ENCODE results near the gene PNMA6F.

The PNMA6F gene

DNA sequence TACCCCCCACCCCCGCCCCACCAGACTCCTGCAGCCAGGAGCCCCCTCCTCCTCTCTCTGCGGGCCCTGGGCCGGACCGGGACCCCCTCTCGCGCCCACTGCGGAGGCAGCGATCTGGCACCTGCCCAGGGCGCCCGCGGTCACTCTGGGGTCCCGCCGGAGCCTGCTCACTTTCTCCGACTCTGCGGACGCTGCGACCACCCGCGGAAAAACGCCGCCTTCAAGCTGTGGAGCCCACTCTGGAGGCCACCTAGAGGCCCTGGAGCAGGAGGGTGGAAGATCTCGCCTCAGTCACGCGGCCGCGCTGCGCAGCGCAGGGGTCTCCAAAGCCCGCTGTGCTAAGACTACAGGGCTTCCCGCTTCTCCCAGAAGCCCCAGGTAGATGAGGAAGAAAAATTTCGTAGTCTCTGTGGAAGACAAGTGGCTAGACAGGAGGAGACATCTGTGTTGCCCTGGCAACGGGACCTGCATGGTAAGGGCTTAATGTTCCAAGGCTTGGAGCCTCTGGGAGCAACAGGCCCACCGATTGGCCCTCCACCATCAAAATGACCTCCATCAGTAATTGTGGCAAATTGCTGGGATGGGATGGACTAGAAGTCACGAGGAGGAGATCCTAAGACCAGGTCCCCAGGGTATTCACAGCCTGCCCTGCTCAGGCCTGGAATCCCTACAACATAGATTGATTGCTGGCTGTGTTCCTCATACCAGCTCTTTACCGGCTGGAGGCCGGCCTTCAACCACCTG lies at the start of gene PNMA6F:
TSS of gene PNMA6F (minus strand) at position 387 of the 744 bp plus-strand sequence. CDS start 1,093 bp downstream, outside the sequence.
- ATAC-seq, result no peak

DNA sequence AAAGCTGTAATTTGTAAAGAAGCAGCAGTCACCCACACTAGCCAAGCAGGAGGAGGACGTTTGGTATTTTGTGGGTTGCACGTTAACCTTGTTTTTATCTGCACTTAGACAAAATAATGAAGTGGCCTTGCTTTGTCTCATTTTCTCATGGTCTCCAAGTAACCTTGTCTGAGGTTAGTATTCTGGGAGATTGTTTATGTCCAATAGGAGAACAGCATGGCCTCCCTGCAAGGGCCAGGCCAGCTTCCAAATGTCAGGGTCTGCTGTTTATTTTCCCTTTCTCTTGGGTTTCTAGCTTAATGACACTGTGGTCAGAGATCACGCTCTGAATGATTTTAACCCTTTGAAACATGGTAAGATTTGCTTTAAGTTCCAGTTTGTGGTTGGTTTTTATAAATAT lies 49.7 kb upstream of the PNMA6F start:
- ATAC-seq, result no peak

DNA sequence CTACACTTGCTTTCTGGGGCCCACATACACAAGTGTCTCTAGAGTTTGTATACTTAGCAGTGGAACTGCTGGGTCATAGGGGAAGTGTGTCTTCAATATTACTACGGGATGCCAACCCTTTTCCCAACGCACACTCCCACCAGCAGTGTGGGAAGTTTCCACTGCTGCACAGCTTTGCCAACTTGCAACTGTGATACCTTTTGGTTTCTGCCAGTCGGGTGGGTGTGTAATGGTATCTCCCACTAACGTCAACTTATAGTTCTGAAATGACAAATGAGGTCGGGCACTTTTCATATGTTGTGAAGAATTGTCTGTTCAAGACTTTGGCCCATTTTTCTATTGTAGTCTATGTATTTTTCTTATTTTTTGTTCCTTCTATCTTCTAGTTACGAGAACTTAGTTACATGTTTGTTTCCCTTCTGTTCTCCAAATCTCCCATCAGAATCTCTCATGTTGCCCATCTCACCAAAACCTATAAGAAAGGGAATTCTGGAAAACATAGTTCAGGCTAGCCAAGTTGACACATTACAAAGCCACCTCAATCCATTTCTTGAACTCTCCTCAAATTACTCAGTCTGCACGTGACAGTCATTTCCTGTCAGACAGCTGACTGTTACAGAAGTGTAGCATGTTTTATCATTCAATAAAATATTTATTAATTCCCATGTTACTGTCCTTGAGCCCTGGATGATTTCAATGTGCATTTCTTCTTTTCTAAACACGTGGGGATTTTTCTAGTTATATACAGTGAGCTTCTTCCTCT lies 48.9 kb upstream of the PNMA6F start:
- no peak for ATAC-seq

DNA sequence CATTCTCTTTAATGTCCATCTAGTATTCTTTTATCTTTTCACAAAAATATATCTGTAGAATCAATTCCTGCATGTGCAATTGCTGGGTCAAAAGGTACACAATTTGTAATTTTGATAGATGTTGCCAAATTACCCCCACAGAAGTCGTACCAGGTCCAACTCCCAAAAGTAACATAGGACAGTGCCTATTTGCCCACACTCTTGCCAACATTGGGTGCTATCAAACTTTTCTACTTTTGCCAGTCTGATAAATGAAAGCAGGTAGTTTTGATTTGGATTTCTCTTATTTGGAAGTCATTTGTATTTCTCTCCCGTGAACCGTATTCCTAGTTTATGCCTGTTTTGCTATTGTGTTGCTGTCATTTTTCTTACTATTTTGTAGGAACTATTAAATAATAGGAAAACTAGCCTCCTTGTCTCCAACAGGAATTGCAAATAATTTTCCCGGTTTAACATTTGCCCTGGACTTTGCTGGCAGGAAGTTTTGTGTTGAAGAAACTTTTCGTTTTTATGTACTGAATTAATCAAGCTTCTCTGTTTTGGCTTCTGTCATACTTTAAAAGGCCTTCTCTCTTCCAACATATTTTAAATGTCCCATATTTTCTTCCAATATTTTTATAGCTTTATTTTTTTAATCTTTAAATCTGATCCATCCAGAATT lies 45.4 kb upstream of the PNMA6F start:
- no peak for ATAC-seq

DNA sequence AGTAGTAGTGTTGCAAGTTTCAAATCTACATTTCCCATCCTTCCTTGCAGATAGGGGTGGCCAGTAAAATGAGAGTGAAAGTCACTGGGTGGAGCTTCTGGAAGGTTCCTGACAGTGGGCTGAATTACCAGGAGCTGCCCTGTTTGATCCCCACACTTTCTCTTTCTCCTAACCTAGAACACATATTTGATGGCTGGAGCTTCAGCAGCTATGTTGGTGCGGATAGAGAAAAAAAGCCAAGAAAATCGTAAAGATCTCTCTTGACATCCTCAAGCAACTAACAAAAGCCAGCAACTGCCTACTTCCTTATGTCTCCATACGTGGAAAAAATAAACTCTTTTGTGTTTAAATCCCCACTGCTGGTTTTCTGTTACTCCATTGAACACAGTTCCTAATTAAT lies 44.6 kb upstream of the PNMA6F start:
- no peak for ATAC-seq

DNA sequence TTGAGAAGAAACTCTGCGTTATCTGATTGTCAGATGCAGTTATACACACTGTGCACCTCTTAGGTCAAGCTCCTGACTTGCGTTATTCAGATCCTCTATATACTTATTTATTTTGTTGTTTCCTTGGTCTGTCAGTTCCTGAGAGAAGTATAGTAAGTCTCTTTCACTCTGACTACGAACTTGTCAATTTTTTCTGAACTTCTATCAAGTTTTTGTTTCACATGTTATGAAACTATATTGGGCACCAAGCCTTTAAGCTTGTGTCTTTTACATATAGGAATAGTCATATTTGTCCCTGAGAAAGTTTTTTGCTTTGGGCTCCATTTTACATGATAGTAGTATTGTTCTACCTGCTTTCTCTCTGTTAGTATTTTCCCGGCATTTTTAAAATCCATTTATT lies 44.1 kb upstream of the PNMA6F start:
- no peak for ATAC-seq

DNA sequence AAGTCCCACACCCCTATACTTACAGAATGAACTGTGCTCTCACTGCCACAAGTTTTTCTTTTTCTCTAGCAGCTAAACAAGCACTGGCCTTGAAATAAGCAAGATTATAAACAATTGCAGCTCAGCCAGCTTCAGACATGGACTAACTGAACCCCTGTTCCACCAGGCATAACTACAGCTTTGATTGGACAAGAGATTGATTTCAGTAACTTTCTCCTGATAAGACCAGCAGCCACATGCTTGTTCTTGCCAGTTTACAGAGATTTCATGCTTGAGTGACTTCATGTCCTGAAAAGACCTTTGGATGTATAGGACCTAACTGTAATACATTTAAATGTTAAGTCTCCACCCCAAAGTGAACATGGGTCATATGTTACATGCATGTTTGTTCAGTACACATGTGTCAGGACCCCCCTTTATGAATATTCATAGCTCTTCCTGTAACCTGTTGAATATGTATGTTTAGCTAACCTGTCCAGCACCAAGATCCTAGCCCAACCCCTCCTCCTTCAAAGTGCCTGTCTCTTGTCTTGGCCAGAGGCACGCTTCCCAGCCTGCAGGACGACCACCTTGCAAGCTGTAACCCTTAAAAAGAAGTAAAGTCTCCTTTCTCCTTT lies 40.3 kb upstream of the PNMA6F start:
- no peak for ATAC-seq

DNA sequence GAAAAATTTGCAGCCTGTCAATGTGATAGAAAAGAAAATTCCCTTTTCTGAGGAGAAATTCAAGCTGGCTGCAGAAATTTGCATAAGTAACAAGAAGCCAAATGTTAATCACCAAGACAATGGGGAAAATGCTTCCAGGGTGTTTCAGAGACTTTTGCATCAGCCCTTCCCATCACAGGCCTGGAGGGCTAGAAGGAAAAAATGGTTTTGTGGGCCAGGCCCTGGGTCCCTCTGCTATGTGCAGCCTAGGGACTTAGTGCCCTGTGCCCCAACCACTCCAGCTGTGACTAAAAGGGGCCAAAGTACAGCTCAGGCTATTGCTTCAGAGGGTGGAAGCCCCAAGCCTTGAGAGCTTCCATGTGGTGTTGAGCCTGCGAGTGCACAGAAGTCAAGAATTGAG lies 36.3 kb upstream of the PNMA6F start:
- no peak for ATAC-seq

DNA sequence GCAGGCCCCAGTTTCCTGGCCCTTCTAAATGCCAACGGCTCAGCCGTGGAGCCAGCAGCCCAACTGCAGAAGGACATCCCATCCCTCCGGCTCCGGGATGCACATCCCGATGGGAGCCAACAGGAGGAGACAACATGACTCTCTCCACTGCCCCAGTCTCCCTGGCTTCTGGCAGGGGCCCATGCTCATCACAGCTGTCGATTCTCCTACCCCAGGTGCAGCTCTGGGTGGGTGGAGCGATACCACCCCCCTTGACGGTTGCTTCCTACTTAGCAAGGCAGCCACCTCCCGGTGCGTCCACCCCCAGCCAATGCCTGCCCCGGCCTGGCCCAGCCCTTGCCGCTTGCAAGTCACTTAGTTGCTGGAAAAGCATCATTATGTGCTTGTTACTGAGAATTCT lies 31.8 kb upstream of the PNMA6F start:
- ATAC-seq, result no peak

DNA sequence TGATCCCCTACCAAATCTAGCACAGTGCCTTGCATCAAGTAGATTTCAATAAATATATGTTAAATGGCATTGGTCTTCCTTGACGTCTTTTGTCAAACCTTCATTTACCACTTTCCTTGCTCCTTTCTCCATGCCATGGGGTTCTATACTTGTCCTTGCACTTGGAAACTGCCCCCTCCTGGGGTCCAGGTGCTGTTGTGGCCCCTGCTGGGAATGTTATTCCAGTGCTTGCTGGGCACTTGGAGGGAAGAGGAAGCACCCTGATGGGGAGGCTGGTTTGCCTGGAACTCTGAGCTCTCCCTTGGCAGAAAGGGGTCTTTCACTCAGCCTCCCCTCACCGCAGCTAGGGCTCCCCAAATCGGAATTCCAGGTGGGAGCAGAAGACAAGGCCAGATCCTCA lies 31.3 kb upstream of the PNMA6F start:
- no peak for ATAC-seq

DNA sequence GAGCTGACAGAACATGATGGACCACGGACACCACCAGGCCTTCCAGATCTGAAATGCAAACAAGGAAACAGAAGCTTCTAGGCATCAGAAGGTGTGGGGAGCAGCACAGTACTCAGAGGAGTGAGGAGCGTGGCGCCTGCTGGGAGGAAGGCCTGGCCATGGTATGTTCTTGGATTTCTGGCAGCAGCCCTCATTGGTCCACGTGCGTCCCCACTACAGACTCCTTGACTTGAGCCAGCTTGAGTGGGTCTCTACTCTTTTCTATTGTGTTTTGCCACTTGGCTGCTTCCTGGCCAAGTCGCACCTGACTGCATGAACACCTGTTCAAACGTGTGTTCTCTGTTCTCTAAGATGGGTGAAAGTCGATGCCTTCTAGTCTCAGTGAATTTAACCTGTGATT lies 30.4 kb upstream of the PNMA6F start:
- ATAC-seq, result no peak

DNA sequence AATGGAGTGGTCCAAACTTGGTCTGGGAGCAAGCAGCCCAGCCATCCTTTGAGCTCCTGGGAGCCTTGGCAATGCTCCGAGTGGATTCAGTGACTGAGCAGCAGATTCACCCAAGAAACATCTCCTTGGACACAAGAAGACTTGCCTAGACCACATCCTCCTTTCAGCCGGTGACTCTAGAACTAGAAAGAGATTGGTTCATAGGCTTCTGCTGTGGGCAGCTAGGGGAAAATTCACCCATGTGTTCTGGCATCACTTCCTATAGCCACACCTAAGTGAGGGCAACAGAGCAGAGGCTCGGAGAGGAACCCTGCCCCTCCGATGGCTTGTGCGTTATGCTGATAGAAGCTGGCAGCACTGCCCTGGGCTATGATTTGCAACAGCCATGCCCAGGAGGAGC lies 28.4 kb upstream of the PNMA6F start:
- ATAC-seq, result no peak

DNA sequence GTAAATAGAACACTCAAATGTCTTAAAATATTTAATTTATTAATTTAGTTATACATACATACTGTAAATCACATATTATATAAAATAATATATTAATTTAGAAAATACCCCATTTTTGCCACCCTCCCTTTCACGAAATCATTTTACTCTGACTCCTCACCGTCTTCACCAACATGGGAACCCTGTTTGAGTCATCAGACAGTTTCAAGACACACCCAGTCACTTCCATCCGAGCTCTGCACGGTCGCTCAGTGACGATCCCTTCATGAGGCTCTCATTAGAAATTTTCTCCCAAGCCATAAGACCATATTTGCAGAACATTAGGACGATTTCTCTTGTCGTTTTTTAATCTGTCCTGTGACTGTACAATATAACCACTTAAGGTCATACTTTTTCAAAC lies 26.9 kb upstream of the PNMA6F start:
- ATAC-seq, result no peak

DNA sequence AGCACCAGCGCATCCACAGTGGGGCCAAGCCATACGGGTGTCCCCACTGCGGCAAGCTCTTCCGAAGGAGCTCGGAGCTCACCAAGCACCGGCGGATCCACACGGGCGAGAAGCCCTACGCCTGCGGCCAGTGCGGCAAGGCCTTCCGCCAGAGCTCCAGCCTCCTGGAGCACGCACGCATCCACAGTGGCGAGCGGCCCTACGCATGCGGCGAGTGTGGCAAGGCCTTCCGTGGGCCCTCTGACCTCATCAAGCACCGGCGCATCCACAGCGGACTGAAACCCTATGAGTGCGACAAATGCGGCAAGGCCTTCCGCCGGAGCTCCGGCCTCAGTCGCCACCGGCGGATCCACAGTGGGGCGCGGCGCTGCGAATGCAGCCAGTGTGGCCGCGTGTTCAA lies 26.0 kb upstream of the PNMA6F start:
- no peak for ATAC-seq

DNA sequence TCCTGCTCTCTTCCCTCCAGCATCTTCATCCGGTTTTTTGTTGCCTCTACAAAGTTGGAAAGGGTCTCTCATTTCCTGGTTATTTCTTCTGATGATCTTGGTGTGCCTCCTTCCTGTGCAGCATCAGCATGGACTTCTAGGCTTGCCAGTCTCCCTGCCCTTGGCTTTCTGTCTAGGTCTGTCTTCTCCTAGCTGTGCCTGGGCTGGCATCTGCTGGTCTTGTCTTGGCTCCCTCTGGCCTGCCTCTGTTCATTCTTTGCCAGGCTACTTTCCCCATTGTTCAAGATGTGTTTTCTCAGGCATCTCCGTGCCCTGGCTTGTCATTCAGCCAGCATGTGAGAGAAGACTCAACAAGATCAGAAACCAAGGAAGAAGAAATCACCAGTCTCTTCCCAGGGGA lies 22.1 kb upstream of the PNMA6F start:
- no peak for ATAC-seq

DNA sequence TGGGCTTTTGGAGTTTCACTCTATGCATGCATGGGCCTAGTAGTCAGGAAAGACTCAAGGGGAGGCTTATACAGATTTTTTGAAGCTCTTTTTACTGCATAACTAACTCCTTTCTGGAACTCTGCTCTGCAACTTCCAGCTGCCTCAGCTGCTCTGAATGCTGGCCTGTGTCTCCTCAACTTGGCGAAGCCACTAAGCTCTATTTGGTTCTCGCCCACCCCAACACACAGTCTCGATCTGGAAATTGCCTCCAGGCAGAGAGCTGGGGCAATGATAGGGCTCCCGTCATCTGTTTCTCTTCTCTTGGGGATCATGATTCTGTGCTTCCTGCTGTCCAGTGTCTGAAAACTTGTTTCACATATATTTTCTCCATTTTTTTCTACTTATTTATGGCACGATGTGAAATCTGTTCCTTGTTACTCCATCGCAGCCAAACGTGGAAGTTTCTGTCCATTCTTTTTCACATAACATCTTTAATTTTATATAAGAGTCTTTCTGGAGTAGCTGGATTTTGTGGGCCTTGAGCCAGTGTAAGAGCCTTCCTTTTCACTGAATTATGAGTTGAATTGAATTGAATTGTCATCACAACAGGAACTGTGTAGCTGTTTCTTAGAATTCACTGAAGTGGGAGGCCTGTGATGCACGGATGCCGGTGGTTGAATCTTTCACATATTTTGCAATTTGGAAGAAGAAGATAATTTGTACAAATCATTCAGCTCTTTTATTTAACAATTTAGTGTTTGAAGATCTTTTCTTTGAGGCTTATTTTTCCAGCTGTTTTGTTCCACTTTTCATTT lies 21.4 kb upstream of the PNMA6F start:
- peak; percentile 64 to 74 for ATAC-seq

DNA sequence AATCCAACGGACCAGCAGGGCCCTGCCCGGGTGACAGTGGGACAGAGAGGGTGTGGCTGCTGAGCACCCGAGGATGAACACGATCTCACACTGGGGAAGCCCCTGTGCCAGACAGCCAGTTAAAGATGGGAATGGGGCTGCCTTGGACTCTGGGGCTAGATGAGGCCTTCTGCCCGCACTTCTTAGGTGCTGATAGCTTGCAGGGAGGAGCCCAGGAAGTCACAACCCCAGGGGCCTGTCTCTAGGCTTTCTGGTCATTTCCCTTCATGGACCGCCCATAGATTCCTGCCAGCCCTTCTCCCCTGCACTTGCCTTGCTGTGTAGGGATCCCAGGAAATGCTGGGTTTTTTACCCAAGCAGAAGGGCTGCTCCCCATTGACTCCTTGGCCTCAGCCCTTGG lies 18.5 kb upstream of the PNMA6F start:
- ATAC-seq, result no peak

DNA sequence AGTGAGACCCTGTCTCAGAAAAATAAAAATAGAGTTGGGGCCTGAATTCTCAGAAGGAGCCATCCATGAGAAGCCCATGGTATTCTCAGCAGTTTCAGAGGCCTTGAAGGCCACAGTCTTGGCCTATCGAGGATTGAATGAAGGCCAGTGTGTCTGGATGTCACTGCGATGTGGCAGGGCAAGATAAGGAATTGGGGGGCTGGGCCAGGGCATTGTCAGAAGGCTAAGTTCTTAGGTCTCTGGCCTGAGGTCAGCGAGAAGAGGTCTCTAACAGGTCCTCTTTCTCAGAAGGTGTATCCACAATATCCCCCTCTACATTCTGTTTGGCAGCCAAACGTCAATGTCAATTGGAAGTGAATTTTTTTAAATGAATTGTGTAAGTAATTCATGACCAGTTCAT lies 18.1 kb upstream of the PNMA6F start:
- ATAC-seq, result no peak

DNA sequence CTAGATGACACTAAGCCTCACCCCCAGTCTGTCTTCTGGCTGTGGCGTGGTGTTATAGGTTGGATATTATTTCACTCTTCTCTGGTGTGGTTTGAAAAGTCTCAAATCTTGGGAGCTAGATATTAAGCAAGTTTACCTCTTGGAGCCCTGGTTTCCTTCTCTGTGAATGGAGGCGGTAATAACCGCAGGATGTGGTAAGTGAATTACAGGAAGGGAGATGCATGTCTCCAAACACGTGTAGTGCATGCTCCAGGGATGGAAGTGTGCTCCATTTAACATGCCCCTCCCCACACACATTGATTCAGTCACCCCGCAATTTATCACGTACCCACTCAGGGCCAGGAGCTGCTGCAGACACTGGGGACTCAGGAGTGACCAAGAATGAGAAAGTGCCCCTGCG lies 17.3 kb upstream of the PNMA6F start:
- ATAC-seq, result no peak

DNA sequence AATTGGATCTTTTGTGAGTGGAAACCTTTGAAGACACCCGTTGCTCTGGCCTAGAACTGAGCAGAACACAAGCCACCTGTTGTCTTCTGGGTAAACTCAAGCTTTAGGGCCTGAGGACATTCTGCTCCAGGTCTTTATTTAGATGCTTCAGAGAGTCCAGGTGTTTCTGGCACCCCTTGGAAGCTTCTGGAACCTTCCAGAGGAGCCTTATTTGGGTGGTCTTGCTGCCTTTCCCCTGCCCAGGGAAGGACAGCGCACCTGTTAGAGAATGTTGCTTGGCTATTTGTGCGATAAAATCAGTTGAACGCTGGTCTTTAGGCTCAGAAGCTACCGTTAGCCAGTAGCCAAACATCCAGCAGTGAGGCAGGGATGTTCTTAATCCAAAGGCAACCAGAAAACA lies 15.4 kb upstream of the PNMA6F start:
- ATAC-seq, result no peak

DNA sequence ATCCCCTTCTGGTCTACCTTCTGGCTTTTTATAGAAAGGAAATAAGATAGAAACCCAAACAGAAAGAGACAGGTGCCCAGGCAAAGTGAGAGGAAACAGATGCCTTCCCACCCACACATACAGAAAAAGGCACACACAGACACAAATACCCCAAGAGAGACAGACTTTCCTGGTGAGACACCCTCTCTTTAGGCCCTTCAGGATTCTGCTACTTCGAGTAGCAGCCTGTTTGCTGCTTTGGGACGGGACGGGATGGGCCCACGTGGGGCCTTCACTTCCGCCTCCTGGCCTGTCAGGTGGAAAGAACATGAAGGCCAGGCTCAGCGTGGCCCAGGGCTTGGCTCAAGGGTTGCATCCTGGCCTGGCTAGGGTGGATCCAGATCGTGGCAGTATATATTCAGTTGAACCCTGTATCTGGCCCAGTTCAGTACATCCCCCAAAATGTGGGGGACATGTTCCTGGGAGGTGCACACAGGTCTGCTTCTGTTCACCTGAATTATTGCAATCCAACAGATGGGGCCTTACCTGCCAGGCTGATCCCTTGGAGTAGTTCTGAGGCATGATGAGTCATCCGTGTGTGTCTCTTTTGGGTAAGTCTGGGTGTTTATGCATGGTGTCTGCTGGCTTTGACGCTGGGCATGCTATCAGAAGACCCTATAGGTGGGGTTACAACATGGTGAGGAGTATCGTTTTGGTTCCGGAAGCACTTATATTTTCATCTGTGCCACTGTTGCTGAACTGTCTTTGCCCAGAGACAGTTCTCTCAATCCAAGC lies 14.7 kb upstream of the PNMA6F start:
- peak; percentile 17 to 26 for ATAC-seq

Measured in activated CD4-positive, CD25-positive, alpha-beta regulatory T cell treated with anti-CD3 and anti-CD28 coated beads, Interleukin-2, amount 50 U/mL, for 24 hours (primary cell).